HG03442 (cell line): Measurements from ENCODE around the gene CREB3L2.
"Not testable (repeated sequence)": the region's sequence is repeated elsewhere in the genome, so short reads cannot be mapped to it uniquely, and the experiment has no call there.

Experiments
- ATAC-seq: cut with Tn5 transposase; IDR thresholded peaks from one replicate; pipeline ENCODE4 v1.9.1; 2021; ENCODE audit warnings: mild to moderate bottlenecking, moderate library complexity; ENCODE audit not compliant: unreplicated experiment

CREB3L2 gene

GRCh38 chr7:137989590-137989989 lies 12.3 kb downstream of the CREB3L2 start:
- ATAC-seq = no peak

GRCh38 chr7:137989094-137989493 lies 12.8 kb downstream of the CREB3L2 start:
- ATAC-seq = no peak

- ATAC-seq = peak; percentile 64
Measured at GRCh38 chr7:137987968-137988367, 13.9 kb downstream of the CREB3L2 start.

- no peak for ATAC-seq
Measured at GRCh38 chr7:137987563-137987962, 14.3 kb downstream of the CREB3L2 start.

GRCh38 chr7:137987018-137987349 lies 14.9 kb downstream of the CREB3L2 start:
- ATAC-seq = no peak

- no peak for ATAC-seq
Measured at GRCh38 chr7:137986252-137987017, 15.5 kb downstream of the CREB3L2 start.

GRCh38 chr7:137985897-137986251 lies 16.0 kb downstream of the CREB3L2 start:
- ATAC-seq = peak; percentile 32

GRCh38 chr7:137985253-137985896 lies 16.5 kb downstream of the CREB3L2 start:
- ATAC-seq = peak; percentile 28

GRCh38 chr7:137984181-137985041 lies 17.5 kb downstream of the CREB3L2 start:
- ATAC-seq = no peak

- ATAC-seq = no peak
Measured at GRCh38 chr7:137983323-137984008, 18.4 kb downstream of the CREB3L2 start.

GRCh38 chr7:137982394-137982793 lies 19.5 kb downstream of the CREB3L2 start:
- not testable (repeated sequence) for ATAC-seq

GRCh38 chr7:137981668-137982067 lies 20.2 kb downstream of the CREB3L2 start:
- ATAC-seq = peak; percentile 57

- no peak for ATAC-seq
Measured at GRCh38 chr7:137981175-137981574, 20.7 kb downstream of the CREB3L2 start.

- ATAC-seq = no peak
Measured at GRCh38 chr7:137980308-137980707, 21.6 kb downstream of the CREB3L2 start.

- no peak for ATAC-seq
Measured at GRCh38 chr7:137978464-137979237, 23.2 kb downstream of the CREB3L2 start.

- no peak for ATAC-seq
Measured at GRCh38 chr7:137977173-137977572, 24.7 kb downstream of the CREB3L2 start.

- ATAC-seq = no peak
Measured at GRCh38 chr7:137976696-137977095, 25.2 kb downstream of the CREB3L2 start.

GRCh38 chr7:137976232-137976631 lies 25.7 kb downstream of the CREB3L2 start:
- no peak for ATAC-seq

GRCh38 chr7:137975768-137976167 lies 26.1 kb downstream of the CREB3L2 start:
- ATAC-seq = no peak

- ATAC-seq = peak; percentile 56
Measured at GRCh38 chr7:137975221-137975620, 26.7 kb downstream of the CREB3L2 start.
